HG03025 (cell line): ENCODE data around the gene WDR86.

Experiments
- ATAC-seq: cut with Tn5 transposase; IDR thresholded peaks from one replicate; pipeline ENCODE4 v1.9.1; 2021; ENCODE audit warnings: mild to moderate bottlenecking, moderate library complexity; ENCODE audit not compliant: unreplicated experiment, low FRiP score

The WDR86 gene

GRCh38 chr7:151440799-151441445 lies 31.1 kb upstream of the WDR86 start:
- no peak for ATAC-seq

- no peak for ATAC-seq
Measured at GRCh38 chr7:151439855-151440798, 30.3 kb upstream of the WDR86 start, which contains the start of gene CRYGN. Gene CRYGN, minus strand, starts transcription at chr7:151440141. Its CDS starts 224 bp downstream, at chr7:151439917.

DNA sequence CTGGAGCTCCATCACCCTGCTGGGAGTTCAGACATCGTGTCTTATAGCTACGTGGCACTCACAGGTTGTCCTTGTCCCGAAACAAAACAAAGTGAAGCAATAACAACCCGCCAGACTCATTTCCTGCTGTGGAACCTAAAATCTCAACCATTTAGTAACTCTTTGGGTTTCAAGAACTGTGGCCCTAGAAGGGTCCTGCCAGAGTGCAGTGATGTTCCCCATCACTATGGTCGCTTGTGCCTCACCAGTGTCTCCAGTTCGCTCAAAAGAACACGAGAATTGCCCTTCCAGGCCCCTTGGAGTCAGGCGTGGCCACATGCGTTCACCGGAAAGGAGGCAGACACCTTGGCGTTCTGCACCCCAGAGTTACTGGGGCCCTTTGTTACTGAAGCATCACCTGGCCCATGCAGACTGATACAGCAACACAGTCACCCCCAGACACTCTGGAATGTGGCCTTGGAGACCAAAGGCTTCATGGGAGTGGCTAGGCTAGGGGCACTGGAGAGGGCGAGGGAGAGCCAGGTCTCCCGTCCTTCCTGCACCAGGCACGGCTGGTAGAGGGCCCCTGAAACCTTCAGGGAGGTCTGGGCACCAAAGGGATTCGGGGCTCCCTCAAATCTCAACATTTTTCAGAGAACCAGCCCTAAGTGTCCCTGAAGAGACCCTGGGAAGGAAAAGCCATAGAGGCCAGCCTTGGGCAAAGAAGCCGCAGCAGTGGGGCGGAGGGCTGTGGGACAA lies 29.2 kb upstream of the WDR86 start:
- ATAC-seq = no peak

GRCh38 chr7:151437866-151438516 lies 28.2 kb upstream of the WDR86 start:
- no peak for ATAC-seq

GRCh38 chr7:151437159-151437553 lies 27.3 kb upstream of the WDR86 start:
- ATAC-seq = no peak

DNA sequence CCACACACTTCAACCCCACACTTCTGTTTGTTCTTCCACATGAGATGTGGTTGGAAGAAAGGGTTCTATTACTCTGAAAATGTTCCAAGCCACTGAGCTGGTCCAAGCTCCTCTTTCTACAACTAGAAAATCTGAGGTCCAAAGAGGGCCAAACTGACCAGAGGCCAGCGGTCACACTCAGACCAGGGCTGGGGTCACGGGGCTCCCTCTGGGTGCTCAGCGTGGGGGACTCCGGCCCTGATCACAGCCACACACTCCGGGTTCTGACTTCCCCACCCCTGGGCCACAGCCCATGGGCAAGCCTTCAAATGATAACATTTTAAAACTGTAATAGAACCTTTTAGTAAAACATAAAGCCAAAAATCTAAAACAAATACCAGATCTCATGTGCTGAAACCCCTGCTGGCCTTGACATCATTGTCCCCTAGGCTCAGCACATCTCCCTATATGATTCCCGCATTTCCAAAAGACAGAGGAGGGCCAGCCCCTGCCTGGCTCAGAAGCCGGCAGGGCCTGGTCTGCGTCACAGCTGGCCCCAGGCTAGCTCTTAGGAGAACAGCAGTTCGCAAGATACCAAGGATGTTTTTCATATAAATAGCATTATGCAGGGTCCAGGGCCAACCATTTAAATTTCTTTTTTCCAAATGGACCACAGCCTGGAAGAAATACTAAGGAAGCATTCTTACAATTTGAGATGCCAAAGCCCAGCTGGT lies 26.8 kb upstream of the WDR86 start:
- ATAC-seq = no peak

- no peak for ATAC-seq
Measured at GRCh38 chr7:151435971-151436370, 26.1 kb upstream of the WDR86 start.

DNA sequence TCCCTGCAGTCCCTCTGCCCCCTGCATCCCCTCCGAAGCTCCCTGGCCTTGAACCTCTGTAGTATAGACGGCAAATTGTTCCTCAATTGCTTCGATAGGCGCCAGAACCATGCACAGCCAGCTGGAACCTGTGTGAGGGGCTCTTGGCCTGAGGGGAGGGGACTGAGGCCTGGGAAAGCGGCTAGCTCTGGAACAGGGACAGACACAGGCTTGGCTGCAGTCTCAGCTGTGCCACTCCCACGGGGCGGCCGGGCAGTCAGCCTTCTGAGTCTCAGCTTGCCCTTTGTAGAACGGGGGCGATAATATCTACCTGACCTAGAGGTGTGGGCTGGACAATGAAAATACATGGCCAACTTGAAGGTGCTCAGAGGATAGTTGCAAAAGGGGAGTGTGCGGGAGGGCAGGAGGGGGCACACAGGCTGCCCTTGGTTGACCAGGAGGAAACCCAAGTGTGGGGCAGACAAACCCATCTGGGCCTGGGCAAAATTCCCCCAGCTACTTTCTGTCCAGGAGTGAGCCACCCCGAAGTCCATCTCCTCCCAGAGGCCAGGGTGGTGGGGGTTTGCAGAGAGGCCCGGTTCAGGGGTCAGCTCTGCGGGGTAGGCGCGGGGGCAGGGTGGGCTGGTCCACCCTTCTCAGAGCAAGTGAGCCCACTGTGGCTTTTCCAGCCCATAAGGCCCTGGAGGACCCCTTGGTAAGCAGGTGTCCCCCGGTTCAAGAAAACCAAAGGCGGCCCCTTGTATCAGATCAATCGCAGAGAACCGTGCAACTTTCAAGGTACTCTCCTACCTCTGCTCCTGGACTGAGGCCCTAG lies 25.5 kb upstream of the WDR86 start:
- ATAC-seq = no peak

- no peak for ATAC-seq
Measured at GRCh38 chr7:151434549-151434948, 24.7 kb upstream of the WDR86 start.

- no peak for ATAC-seq
Measured at GRCh38 chr7:151433721-151434400, 24.0 kb upstream of the WDR86 start.

GRCh38 chr7:151432658-151433521 lies 23.1 kb upstream of the WDR86 start:
- no peak for ATAC-seq

- ATAC-seq = no peak
Measured at GRCh38 chr7:151431768-151432311, 22.0 kb upstream of the WDR86 start.

DNA sequence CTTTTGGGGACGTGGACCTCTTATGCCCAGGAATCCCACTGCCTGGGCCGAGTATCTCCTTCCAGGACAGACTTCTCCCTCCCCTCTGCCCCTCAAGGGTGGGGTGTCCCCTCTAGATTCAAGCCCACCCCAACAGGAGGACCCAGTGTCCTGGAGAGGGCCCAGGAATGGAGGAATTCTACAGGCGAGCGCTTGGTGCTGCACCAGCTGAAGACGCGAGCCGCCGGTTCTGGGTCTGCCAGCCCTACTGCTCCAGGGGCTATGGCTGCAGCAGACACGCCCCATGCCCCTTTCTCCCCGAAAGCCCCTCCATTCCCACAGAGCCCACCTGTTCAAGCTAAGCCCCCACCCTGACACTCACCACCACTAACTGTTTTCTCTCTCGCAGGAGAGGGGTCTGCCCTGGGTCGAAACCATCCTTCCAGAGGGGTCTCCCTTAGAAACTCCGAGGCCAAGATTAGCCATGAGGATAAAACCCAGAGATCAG lies 21.5 kb upstream of the WDR86 start:
- no peak for ATAC-seq

- ATAC-seq = no peak
Measured at GRCh38 chr7:151430391-151431205, 20.8 kb upstream of the WDR86 start.

DNA sequence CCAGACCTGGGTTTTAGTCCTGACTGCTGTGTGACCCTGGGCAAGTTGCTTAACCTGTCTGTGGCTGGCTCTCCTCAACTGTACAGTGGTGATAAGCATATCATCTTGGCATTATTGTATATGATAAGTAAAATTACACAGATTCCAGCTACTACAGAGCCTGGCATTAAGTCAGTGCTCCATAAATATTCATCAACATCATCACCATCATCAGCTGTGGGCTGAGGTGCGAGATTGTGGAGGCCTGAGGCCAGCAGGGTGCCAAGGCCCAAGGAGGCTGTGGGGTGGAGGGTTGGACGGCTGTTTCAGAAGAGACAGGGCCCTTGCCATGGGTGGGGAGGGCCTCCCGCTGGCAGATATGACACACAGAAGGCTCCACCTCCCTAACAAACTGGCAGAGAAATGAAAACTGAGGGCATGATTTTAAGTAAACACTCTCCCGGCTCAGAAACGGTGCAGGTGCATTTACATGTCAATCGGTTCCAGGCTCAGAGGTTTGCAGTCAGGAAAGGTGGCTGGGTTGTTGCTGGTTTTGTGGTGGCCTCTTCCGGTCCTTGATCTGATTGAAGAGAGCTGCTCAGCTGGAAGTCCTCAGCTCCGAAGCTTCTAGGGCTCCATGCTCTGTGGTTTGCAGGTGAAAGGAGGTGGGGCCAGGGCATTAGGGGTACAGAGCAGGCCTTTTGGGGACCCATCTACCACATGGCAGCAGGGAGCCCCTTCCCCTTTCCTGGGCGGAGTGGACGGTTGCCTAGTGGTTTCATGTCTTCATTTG lies 19.9 kb upstream of the WDR86 start:
- peak; percentile 53 for ATAC-seq

DNA sequence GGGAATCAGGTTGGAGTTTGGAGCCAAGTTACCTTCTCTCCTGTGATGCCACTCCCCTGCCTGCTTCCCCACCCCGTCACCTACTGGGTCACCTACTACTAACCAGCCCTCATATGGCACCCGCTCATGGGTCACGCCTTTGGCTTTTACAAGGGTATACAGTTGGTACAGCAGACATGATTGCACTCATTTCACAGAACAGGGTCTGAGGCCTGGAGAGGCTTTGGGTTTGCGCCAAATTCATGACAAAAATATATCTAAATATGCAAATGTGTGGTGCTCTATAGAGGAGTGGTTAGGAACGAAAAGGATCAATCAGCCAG lies 19.4 kb upstream of the WDR86 start:
- no peak for ATAC-seq
